AG04449 (cell line): ENCODE measurements around the gene ENOPH1.
A peak's percentile ranks its signal among the peaks of the same experiment; 100 is the strongest.
"Not testable (repeated sequence)": the region's sequence is repeated elsewhere in the genome, so short reads cannot be mapped to it uniquely, and the experiment has no call there.

ENCODE experiments used
- CTCF ChIA-PET: fragments of 350-600 bp; formaldehyde crosslinking; extraction: SDS; loops from one replicate; lab custom pipeline; 2021; ENCODE audit warnings: antibody characterized with exemption; lab: Yijun Ruan, JAX
- POLR2A ChIA-PET: fragments of 400-600, 350-600 bp; formaldehyde crosslinking; extraction: SDS; loops from one replicate; lab custom pipeline; 2020; ENCODE audit warnings: antibody characterized with exemption, inconsistent platforms; lab: Yijun Ruan, JAX
- DNase-seq: peaks from one replicate; pipeline ENCODE4 v3.0.0-alpha.2; 2010; ENCODE audit warnings: low read depth, low spot score
- H3K4me3 ChIP-seq: 2 replicates; pipeline ENCODE4 v1.5.1; 2011; ENCODE audit warnings: low read depth, mild to moderate bottlenecking, control low read depth, low read length
- TF ChIP-seq, protein P1 (sequence below): IDR thresholded peaks from one replicate; pipeline ENCODE4 v1.5.1; 2011; ENCODE audit warnings: mild to moderate bottlenecking, moderate library complexity, low read length, control low read depth, inconsistent platforms; ENCODE audit not compliant: insufficient read depth; ENCODE audit errors: missing control alignments

Gene ENOPH1

GRCh38 chr4:82467471-82467870, 37.1 kb downstream of the ENOPH1 start:
- TF ChIP-seq, protein P1, sequence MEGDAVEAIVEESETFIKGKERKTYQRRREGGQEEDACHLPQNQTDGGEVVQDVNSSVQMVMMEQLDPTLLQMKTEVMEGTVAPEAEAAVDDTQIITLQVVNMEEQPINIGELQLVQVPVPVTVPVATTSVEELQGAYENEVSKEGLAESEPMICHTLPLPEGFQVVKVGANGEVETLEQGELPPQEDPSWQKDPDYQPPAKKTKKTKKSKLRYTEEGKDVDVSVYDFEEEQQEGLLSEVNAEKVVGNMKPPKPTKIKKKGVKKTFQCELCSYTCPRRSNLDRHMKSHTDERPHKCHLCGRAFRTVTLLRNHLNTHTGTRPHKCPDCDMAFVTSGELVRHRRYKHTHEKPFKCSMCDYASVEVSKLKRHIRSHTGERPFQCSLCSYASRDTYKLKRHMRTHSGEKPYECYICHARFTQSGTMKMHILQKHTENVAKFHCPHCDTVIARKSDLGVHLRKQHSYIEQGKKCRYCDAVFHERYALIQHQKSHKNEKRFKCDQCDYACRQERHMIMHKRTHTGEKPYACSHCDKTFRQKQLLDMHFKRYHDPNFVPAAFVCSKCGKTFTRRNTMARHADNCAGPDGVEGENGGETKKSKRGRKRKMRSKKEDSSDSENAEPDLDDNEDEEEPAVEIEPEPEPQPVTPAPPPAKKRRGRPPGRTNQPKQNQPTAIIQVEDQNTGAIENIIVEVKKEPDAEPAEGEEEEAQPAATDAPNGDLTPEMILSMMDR = no peak
- CTCF ChIA-PET = interaction anchor here (0.9 to 1.1 kb wide), 3 partner anchors 272 to 277 kb away, joined by 3 to 12 read pairs (median 3); no protein-coding TSS in a partner anchor
- DNase-seq = no peak
- POLR2A ChIA-PET = no interaction called here
- H3K4me3 ChIP-seq = no peak overlapping the region

DNA sequence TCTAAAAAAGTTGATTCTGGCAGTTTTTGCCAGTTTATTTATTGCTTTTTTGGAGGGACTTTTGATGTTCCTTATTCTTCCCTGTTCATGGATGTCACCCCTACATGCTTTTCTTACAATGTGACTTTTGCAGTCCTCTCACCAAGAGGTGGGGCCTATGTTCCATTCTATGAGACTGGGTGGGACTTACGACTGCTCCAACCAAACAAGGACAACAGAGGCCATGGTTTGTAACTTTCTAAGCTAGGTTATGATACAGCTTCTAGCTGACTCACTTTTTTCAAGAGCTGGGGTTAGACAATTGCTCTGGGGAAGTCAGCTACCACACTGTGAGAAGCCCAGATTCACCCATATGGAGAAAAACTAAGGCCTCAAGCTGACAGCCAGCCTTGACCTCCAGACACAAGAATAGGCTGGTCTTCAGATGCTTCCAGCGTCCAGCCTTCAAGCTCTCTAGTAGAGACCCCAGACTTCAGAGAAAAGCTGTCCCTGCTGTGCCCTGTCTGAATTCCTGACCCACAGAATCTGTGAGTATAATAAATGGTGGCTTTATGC, 39.5 kb downstream of the ENOPH1 start:
- ChIA-PET POLR2A (interaction anchor here (1.1 kb wide), 1 partner anchor 40 kb away, joined by 3 read pairs; no protein-coding TSS in a partner anchor), CTCF (interaction anchor here (0.9 to 2.7 kb wide), 5 partner anchors 10 to 329 kb away, joined by 3 to 21 read pairs (median 4); partner anchors contain the start of gene SCD5)

DNA sequence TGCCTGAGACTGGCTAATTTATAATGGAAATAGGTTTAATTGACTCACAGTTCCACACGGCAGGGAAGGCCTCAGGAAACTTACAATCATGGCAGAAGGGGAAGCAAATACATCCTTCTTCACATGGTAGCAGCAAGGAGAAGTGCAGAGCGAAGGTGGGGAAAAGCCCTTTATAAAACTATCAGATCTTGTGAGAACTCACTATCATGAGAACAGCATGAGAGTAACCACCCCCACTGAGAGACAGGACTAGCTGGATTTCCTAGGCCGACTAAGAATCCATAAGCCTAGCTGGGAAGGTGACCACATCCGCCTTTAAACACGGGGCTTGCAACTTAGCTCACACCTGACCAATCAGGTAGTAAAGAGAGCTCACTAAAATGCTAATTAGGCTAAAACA, 42.7 kb downstream of the ENOPH1 start:
- CTCF ChIA-PET = interaction anchor here (1.1 to 1.4 kb wide), 2 partner anchors 11 to 266 kb away, joined by 3 to 4 read pairs; no protein-coding TSS in a partner anchor
- DNase-seq, POLR2A ChIA-PET: not testable (repeated sequence)

More for the DNA sequence above, 39.5 kb downstream of the ENOPH1 start:
- no peak overlapping the region for H3K4me3 ChIP-seq
- DNase-seq = peak; percentile 42
- TF ChIP-seq, protein P1 = no peak

DNA sequence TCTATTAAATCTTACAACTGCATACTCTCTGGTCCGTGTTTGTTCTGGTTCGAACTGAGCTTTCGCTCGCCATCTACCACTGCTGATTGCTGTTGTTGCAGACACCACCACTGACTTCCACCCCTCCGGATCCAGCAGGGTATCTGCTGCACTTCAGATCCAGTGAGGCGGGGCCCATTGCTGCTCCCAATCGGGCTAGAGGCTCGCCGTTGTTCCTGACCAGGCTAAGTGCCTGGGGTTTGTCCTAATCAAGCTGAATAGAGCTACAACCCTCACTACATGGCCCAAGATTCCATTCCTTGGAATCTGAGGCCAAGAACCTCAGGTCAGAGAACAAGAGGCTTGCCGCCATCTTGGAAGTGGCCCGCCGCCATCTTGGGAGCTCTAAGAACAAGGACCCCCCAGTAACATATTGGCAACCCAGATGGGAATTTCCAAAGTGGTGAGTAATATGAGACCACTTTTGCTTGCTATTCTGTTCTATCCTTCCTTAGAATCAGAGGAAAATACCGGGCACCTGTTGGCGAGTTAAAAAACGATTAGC, 43.3 kb downstream of the ENOPH1 start:
- H3K4me3 ChIP-seq = no peak overlapping the region
- no peak for DNase-seq
- CTCF ChIA-PET = interaction anchor here (1.1 to 1.4 kb wide), 2 partner anchors 11 to 265 kb away, joined by 3 to 4 read pairs; no protein-coding TSS in a partner anchor
- POLR2A ChIA-PET = no interaction called here
- TF ChIP-seq, protein P1 = no peak

More for the DNA sequence above, 42.7 kb downstream of the ENOPH1 start:
- H3K4me3 ChIP-seq = not testable (repeated sequence)

- DNase-seq, POLR2A ChIA-PET, H3K4me3 ChIP-seq: not testable (repeated sequence)
- CTCF ChIA-PET = interaction anchor here (1.1 to 1.4 kb wide), 2 partner anchors 16 to 263 kb away, joined by 3 to 4 read pairs; no protein-coding TSS in a partner anchor
Observed at GRCh38 chr4:82475931-82476330, 45.5 kb downstream of the ENOPH1 start.

GRCh38 chr4:82477469-82477868, 47.1 kb downstream of the ENOPH1 start:
- H3K4me3 ChIP-seq, CTCF ChIA-PET, POLR2A ChIA-PET, DNase-seq: not testable (repeated sequence)

DNA sequence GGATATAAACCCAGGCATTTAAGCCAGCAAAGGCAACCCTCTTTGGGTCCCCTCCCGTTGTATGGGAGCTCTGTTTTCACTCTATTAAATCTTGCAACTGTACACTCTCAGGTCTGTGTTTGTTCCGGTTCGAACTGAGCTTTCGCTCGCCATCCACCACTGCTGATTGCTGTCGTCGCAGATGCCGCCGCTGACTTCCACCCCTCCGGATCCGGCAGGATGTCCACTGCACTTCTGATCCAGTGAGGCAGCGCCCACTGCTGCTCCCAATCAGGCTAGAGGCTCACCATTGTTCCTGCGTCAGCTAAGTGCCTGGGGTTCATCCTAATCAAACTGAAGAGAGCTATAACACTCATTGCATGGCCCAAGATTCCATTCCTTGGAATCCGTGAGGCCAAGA, 49.2 kb downstream of the ENOPH1 start:
- ChIA-PET POLR2A (no interaction called here), CTCF (interaction anchor here (1.3 to 1.8 kb wide), 2 partner anchors 9 to 17 kb away, joined by 3 to 4 read pairs; no protein-coding TSS in a partner anchor)
- TF ChIP-seq, protein P1 = no peak
- no peak overlapping the region for H3K4me3 ChIP-seq
- no peak for DNase-seq
